ENCODE data around the gene DNAJC16.
"Not testable (repeated sequence)": the region's sequence is repeated elsewhere in the genome, so short reads cannot be mapped to it uniquely, and the experiment has no call there.

DNAJC16 gene

GRCh38 chr1:15485636-15486035 is 41.0 kb upstream of the DNAJC16 start:
- Histone ChIP-seq H2BK5ac (ENCODE audit: low read length) (no peak overlapping the region), H4K8ac (ENCODE audit: low read depth, low read length) (no peak overlapping the region), H2AFZ (ENCODE audit: low read length) (no peak overlapping the region), H3K23ac (ENCODE audit: low read depth, low read length, poor library complexity) (no peak overlapping the region), H3K27me3 (ENCODE audit: control insufficient read depth in 3 of 3, insufficient read depth in 3 of 3, low read depth in 1 of 3, low read length in 3 of 3) (no peaks in the 10 kb centered on the region), H3K9ac (ENCODE audit: low read depth, low read length, poor library complexity) (no peak overlapping the region), H3K4me1 (ENCODE audit: control insufficient read depth in 2 of 2, insufficient read depth in 1 of 2, low read depth in 1 of 2, low read length in 2 of 2) (no peaks in the 10 kb centered on the region), H3K14ac (ENCODE audit: low read length) (no peak overlapping the region), H2AK5ac (ENCODE audit: low read depth, low read length) (no peak overlapping the region), H4K91ac (ENCODE audit: low read depth, low read length, poor library complexity) (no peak overlapping the region), H3K27ac (replicated peaks; ENCODE audit: low read length) (no peak overlapping the region), H3K4me3 (ENCODE audit: low read length in 2 of 2) (no peak overlapping the region), H3K18ac (ENCODE audit: low read length) (no peak overlapping the region), H3K79me1 (ENCODE audit: low read depth, low read length) (peaks cover 1% of the 10 kb centered on the region), H2BK15ac (ENCODE audit: low read length) (no peak overlapping the region), H2BK120ac (ENCODE audit: low read depth, low read length) (no peak overlapping the region), H3K4ac (ENCODE audit: low read length) (no peak overlapping the region), H2BK12ac (ENCODE audit: low read length) (no peak overlapping the region), H3K9me3 (replicated peaks in 1 of 2; ENCODE audit: control insufficient read depth in 2 of 2, insufficient read depth in 1 of 2, low read depth in 1 of 2, low read length in 2 of 2) (no peaks in the 10 kb centered on the region), H3K4me2 (ENCODE audit: insufficient read depth, low read length, poor library complexity, severe bottlenecking) (no peak overlapping the region), H3K36me3 (replicated peaks in 1 of 2; ENCODE audit: control insufficient read depth in 2 of 2, insufficient read depth in 2 of 2, low read length in 2 of 2) (no peaks in the 10 kb centered on the region)
- no CpG with 5 or more reads among the region's 6 CpGs for WGBS, 2 donors (ENCODE audit: extremely low coverage in 2 of 2, insufficient read length in 2 of 2, insufficient replicate concordance in 1 of 2)
- no peak for DNase-seq (ENCODE audit: low spot score)

- not testable (repeated sequence) for H3K36me3 ChIP-seq (replicated peaks in 1 of 2; ENCODE audit: control insufficient read depth in 2 of 2, insufficient read depth in 2 of 2, low read length in 2 of 2); H4K91ac ChIP-seq (ENCODE audit: low read depth, low read length, poor library complexity); H2BK15ac ChIP-seq (ENCODE audit: low read length); H2BK12ac ChIP-seq (ENCODE audit: low read length); H3K9me3 ChIP-seq (replicated peaks in 1 of 2; ENCODE audit: control insufficient read depth in 2 of 2, insufficient read depth in 1 of 2, low read depth in 1 of 2, low read length in 2 of 2); H3K27ac ChIP-seq (replicated peaks; ENCODE audit: low read length); H2AFZ ChIP-seq (ENCODE audit: low read length); H3K79me1 ChIP-seq (ENCODE audit: low read depth, low read length); DNase-seq (ENCODE audit: low spot score); H3K23ac ChIP-seq (ENCODE audit: low read depth, low read length, poor library complexity); H3K14ac ChIP-seq (ENCODE audit: low read length); H3K9ac ChIP-seq (ENCODE audit: low read depth, low read length, poor library complexity); H2AK5ac ChIP-seq (ENCODE audit: low read depth, low read length); H2BK120ac ChIP-seq (ENCODE audit: low read depth, low read length); H2BK5ac ChIP-seq (ENCODE audit: low read length); H4K8ac ChIP-seq (ENCODE audit: low read depth, low read length); H3K27me3 ChIP-seq (ENCODE audit: control insufficient read depth in 3 of 3, insufficient read depth in 3 of 3, low read depth in 1 of 3, low read length in 3 of 3); H3K4me1 ChIP-seq (ENCODE audit: control insufficient read depth in 2 of 2, insufficient read depth in 1 of 2, low read depth in 1 of 2, low read length in 2 of 2); H3K18ac ChIP-seq (ENCODE audit: low read length); H3K4me2 ChIP-seq (ENCODE audit: insufficient read depth, low read length, poor library complexity, severe bottlenecking); H3K4ac ChIP-seq (ENCODE audit: low read length)
- no CpG with 5 or more reads among the region's 17 CpGs for WGBS, 2 donors (ENCODE audit: extremely low coverage in 2 of 2, insufficient read length in 2 of 2, insufficient replicate concordance in 1 of 2)
- peak overlapping the region in 1 of 2 donors; percentile 33 for H3K4me3 ChIP-seq (ENCODE audit: low read length in 2 of 2)
Observed at GRCh38 chr1:15486844-15487610, 39.6 kb upstream of the DNAJC16 start.

GRCh38 chr1:15488371-15488770 is 38.3 kb upstream of the DNAJC16 start:
- H3K36me3 ChIP-seq (replicated peaks in 1 of 2; ENCODE audit: control insufficient read depth in 2 of 2, insufficient read depth in 2 of 2, low read length in 2 of 2) = peaks cover 7% of the 10 kb centered on the region in 2 donors
- no peak overlapping the region for H3K9ac ChIP-seq (ENCODE audit: low read depth, low read length, poor library complexity)
- WGBS, 2 donors (ENCODE audit: extremely low coverage in 2 of 2, insufficient read length in 2 of 2, insufficient replicate concordance in 1 of 2) = no CpG with 5 or more reads among the region's 3 CpGs
- H3K9me3 ChIP-seq (replicated peaks in 1 of 2; ENCODE audit: control insufficient read depth in 2 of 2, insufficient read depth in 1 of 2, low read depth in 1 of 2, low read length in 2 of 2) = no peaks in the 10 kb centered on the region
- no peak overlapping the region for H4K8ac ChIP-seq (ENCODE audit: low read depth, low read length)
- H3K4me2 ChIP-seq (ENCODE audit: insufficient read depth, low read length, poor library complexity, severe bottlenecking) = no peak overlapping the region
- no peak overlapping the region for H3K4ac ChIP-seq (ENCODE audit: low read length)
- no peak overlapping the region for H3K4me3 ChIP-seq (ENCODE audit: low read length in 2 of 2)
- H2BK15ac ChIP-seq (ENCODE audit: low read length) = no peak overlapping the region
- no peak overlapping the region for H3K23ac ChIP-seq (ENCODE audit: low read depth, low read length, poor library complexity)
- H3K14ac ChIP-seq (ENCODE audit: low read length) = no peak overlapping the region
- no peak overlapping the region for H2BK5ac ChIP-seq (ENCODE audit: low read length)
- DNase-seq (ENCODE audit: low spot score) = no peak
- H4K91ac ChIP-seq (ENCODE audit: low read depth, low read length, poor library complexity) = no peak overlapping the region
- peaks cover 5% of the 10 kb centered on the region for H3K79me1 ChIP-seq (ENCODE audit: low read depth, low read length)
- H2BK12ac ChIP-seq (ENCODE audit: low read length) = no peak overlapping the region
- no peak overlapping the region for H3K27ac ChIP-seq (replicated peaks; ENCODE audit: low read length)
- H2BK120ac ChIP-seq (ENCODE audit: low read depth, low read length) = no peak overlapping the region
- H3K27me3 ChIP-seq (ENCODE audit: control insufficient read depth in 3 of 3, insufficient read depth in 3 of 3, low read depth in 1 of 3, low read length in 3 of 3) = no peaks in the 10 kb centered on the region
- no peak overlapping the region for H2AFZ ChIP-seq (ENCODE audit: low read length)
- H3K4me1 ChIP-seq (ENCODE audit: control insufficient read depth in 2 of 2, insufficient read depth in 1 of 2, low read depth in 1 of 2, low read length in 2 of 2) = no peaks in the 10 kb centered on the region
- no peak overlapping the region for H3K18ac ChIP-seq (ENCODE audit: low read length)
- no peak overlapping the region for H2AK5ac ChIP-seq (ENCODE audit: low read depth, low read length)

- H3K79me1 ChIP-seq (ENCODE audit: low read depth, low read length) = peaks cover 5% of the 10 kb centered on the region
- H2BK15ac ChIP-seq (ENCODE audit: low read length) = no peak overlapping the region
- H3K27me3 ChIP-seq (ENCODE audit: control insufficient read depth in 3 of 3, insufficient read depth in 3 of 3, low read depth in 1 of 3, low read length in 3 of 3) = no peaks in the 10 kb centered on the region
- no peak overlapping the region for H3K9ac ChIP-seq (ENCODE audit: low read depth, low read length, poor library complexity)
- no peak overlapping the region for H2BK120ac ChIP-seq (ENCODE audit: low read depth, low read length)
- no peak overlapping the region for H3K4me3 ChIP-seq (ENCODE audit: low read length in 2 of 2)
- H4K91ac ChIP-seq (ENCODE audit: low read depth, low read length, poor library complexity) = no peak overlapping the region
- H3K14ac ChIP-seq (ENCODE audit: low read length) = no peak overlapping the region
- no CpG with 5 or more reads among the region's 13 CpGs for WGBS, 2 donors (ENCODE audit: extremely low coverage in 2 of 2, insufficient read length in 2 of 2, insufficient replicate concordance in 1 of 2)
- H3K18ac ChIP-seq (ENCODE audit: low read length) = no peak overlapping the region
- no peak overlapping the region for H2AK5ac ChIP-seq (ENCODE audit: low read depth, low read length)
- no peaks in the 10 kb centered on the region for H3K4me1 ChIP-seq (ENCODE audit: control insufficient read depth in 2 of 2, insufficient read depth in 1 of 2, low read depth in 1 of 2, low read length in 2 of 2)
- no peak overlapping the region for H3K4me2 ChIP-seq (ENCODE audit: insufficient read depth, low read length, poor library complexity, severe bottlenecking)
- H2BK5ac ChIP-seq (ENCODE audit: low read length) = no peak overlapping the region
- peaks cover 7 to 16% of the 10 kb centered on the region in 2 donors for H3K36me3 ChIP-seq (replicated peaks in 1 of 2; ENCODE audit: control insufficient read depth in 2 of 2, insufficient read depth in 2 of 2, low read length in 2 of 2)
- no peak overlapping the region for H3K27ac ChIP-seq (replicated peaks; ENCODE audit: low read length)
- H3K23ac ChIP-seq (ENCODE audit: low read depth, low read length, poor library complexity) = no peak overlapping the region
- H4K8ac ChIP-seq (ENCODE audit: low read depth, low read length) = no peak overlapping the region
- H3K9me3 ChIP-seq (replicated peaks in 1 of 2; ENCODE audit: control insufficient read depth in 2 of 2, insufficient read depth in 1 of 2, low read depth in 1 of 2, low read length in 2 of 2) = no peaks in the 10 kb centered on the region
- DNase-seq (ENCODE audit: low spot score) = no peak
- no peak overlapping the region for H2AFZ ChIP-seq (ENCODE audit: low read length)
- H2BK12ac ChIP-seq (ENCODE audit: low read length) = no peak overlapping the region
- no peak overlapping the region for H3K4ac ChIP-seq (ENCODE audit: low read length)
Observed at GRCh38 chr1:15489052-15489736, 37.5 kb upstream of the DNAJC16 start.

Data from neuronal stem cell (in vitro differentiated cells).